Lower lobe of right lung (tissue), 2 donors: ENCODE results near the gene FGD3. TPM values are rescaled to one million over a fixed set of nuclear protein-coding genes. Genes with fewer than 3 reads are reported as not detected.

Source experiments
- ATAC-seq, 2 donors: fragments of 200-7000 bp; cut with Tn5 transposase; one replicate each; pipeline ENCODE4 v1.9.1; 2020 to 2022; ENCODE audit warnings: mild to moderate bottlenecking in 2 of 2, moderate library complexity in 2 of 2
- DNase-seq: peaks from one replicate; pipeline ENCODE4 v3.0.0-alpha.2; 2020
- H3K27ac ChIP-seq: fragments of 200-600 bp; one replicate; pipeline ENCODE4 v1.8.0; 2022
- H3K27me3 ChIP-seq: fragments of 200-600 bp; one replicate; pipeline ENCODE4 v1.8.0; 2022; ENCODE audit warnings: low read depth
- H3K36me3 ChIP-seq: fragments of 200-600 bp; one replicate; pipeline ENCODE4 v1.8.0; 2022; ENCODE audit warnings: mild to moderate bottlenecking
- H3K4me1 ChIP-seq: fragments of 200-600 bp; one replicate; pipeline ENCODE4 v1.8.0; 2022
- H3K4me3 ChIP-seq: fragments of 200-600 bp; one replicate; pipeline ENCODE4 v1.8.0; 2022; ENCODE audit warnings: mild to moderate bottlenecking
- H3K9me3 ChIP-seq: fragments of 200-600 bp; one replicate; pipeline ENCODE4 v1.8.0; 2022
- intact Hi-C: fragments of 100-400 bp; cut with DNase I; formaldehyde crosslinking; loops from one replicate; pipeline ENCODE4 v1.11.0; 2022
- total RNA-seq: library from RNA; stranded (reverse); fragmentation: NEBNext Ultra II Directional; extraction: Animal tissue kit (Norgen Biotek cat#: 25700); gene quantifications from one replicate; pipeline ENCODE4 v1.2.1, GENCODE V29; 2021
- TF ChIP-seq, protein P1 (sequence below): fragments of 200-600 bp; IDR thresholded peaks from one replicate; pipeline ENCODE4 v1.8.0; 2022; ENCODE audit warnings: antibody characterized with exemption, mild to moderate bottlenecking
- donor health status: DM: no; HTN: yes; CAD: no; lungs with severe emphysema.

FGD3 gene
- total RNA-seq, 1 donor from 2014 or later = 23.9 TPM

- no peaks in the 10 kb centered on the region for H3K9me3 ChIP-seq
- no peak overlapping the region for H3K4me3 ChIP-seq
- DNase-seq (no peak), ATAC-seq (no peak)
- intact Hi-C loops = no loop called here
- H3K4me1 ChIP-seq = peaks cover 36% of the 10 kb centered on the region
- no peaks in the 10 kb centered on the region for H3K36me3 ChIP-seq
- TF ChIP-seq, protein P1, sequence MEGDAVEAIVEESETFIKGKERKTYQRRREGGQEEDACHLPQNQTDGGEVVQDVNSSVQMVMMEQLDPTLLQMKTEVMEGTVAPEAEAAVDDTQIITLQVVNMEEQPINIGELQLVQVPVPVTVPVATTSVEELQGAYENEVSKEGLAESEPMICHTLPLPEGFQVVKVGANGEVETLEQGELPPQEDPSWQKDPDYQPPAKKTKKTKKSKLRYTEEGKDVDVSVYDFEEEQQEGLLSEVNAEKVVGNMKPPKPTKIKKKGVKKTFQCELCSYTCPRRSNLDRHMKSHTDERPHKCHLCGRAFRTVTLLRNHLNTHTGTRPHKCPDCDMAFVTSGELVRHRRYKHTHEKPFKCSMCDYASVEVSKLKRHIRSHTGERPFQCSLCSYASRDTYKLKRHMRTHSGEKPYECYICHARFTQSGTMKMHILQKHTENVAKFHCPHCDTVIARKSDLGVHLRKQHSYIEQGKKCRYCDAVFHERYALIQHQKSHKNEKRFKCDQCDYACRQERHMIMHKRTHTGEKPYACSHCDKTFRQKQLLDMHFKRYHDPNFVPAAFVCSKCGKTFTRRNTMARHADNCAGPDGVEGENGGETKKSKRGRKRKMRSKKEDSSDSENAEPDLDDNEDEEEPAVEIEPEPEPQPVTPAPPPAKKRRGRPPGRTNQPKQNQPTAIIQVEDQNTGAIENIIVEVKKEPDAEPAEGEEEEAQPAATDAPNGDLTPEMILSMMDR = no peak
- H3K27me3 ChIP-seq = no peaks in the 10 kb centered on the region
- no peak overlapping the region for H3K27ac ChIP-seq
Observed at GRCh38 chr9:92950359-92950955, 3.1 kb downstream of the FGD3 start.

- Histone ChIP-seq H3K9me3 (no peaks in the 10 kb centered on the region), H3K4me3 (no peak overlapping the region), H3K27me3 (no peaks in the 10 kb centered on the region), H3K36me3 (no peaks in the 10 kb centered on the region), H3K4me1 (peaks cover 27% of the 10 kb centered on the region), H3K27ac (peak overlapping the region; percentile 76)
- DNase-seq = no peak
- TF ChIP-seq, protein P1 = no peak
- intact Hi-C loops = no loop called here
- peak; percentile 62 to 86 for ATAC-seq
Observed at GRCh38 chr9:92952906-92953610, 5.7 kb downstream of the FGD3 start.

- Histone ChIP-seq H3K4me1 (peaks cover 27% of the 10 kb centered on the region), H3K27me3 (no peaks in the 10 kb centered on the region), H3K36me3 (no peaks in the 10 kb centered on the region), H3K27ac (peak overlapping the region; percentile 76), H3K4me3 (peak overlapping the region; percentile 11), H3K9me3 (no peaks in the 10 kb centered on the region)
- DNase-seq (no peak), ATAC-seq (peak; percentile 57 to 68)
- TF ChIP-seq, protein P1 = no peak
- intact Hi-C loops = no loop called here
Observed at GRCh38 chr9:92954049-92954861, 6.9 kb downstream of the FGD3 start.

DNA sequence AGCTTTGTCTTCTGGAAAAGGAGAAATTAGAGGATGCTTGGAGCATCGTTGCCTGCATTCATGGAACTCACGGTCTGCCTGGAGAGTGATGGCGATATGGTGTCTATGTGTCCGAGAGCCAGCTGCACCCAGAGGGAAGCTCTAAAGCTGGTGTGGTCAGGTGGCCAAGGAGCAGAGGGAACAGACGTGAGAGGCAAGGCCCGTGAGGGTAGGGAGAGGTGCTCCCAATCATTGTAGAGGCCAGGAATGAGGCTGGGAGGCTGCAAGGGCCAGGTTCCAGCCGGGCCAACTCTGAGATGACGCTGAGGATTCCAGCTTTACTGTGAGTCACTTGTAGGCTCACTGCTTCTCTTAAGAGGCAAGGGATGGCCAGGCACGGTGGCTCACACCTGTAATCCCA is 7.6 kb downstream of the FGD3 start:
- intact Hi-C loops = no loop called here

More for the DNA sequence above, 7.6 kb downstream of the FGD3 start:
- ATAC-seq (no peak), DNase-seq (no peak)
- TF ChIP-seq, protein P1 = no peak
- Histone ChIP-seq H3K27ac (peak overlapping the region; percentile 76), H3K27me3 (no peaks in the 10 kb centered on the region), H3K36me3 (no peaks in the 10 kb centered on the region), H3K4me1 (peaks cover 27% of the 10 kb centered on the region), H3K4me3 (no peak overlapping the region), H3K9me3 (no peaks in the 10 kb centered on the region)
